ENCODE data around the gene GSTM4. TPM values are rescaled to one million over a fixed set of nuclear protein-coding genes. Genes with fewer than 3 reads are reported as not detected.
A peak's percentile ranks its signal among the peaks of the same experiment; 100 is the strongest.

GSTM4 gene
- total and polyA plus RNA-seq, 2 donors (not counting 1 experiment from before 2014, with no cell fraction given): 28.6 to 56.5 TPM

- no peak overlapping the region for H3K4me2 ChIP-seq (replicated peaks; ENCODE audit: low read depth, low read length, poor library complexity, severe bottlenecking)
- no peak overlapping the region for H3K4me3 Mint-ChIP-seq
- no peak overlapping the region for H3K27ac Mint-ChIP-seq
- CTCF ChIA-PET: interaction anchor here (0.6 to 16.5 kb wide), 7 partner anchors 7 to 89 kb away, joined by 3 to 276 read pairs (median 4); partner anchors contain the start of genes GNAI3 and GPR61
- no peaks in the 10 kb centered on the region for H3K27me3 ChIP-seq (replicated peaks in 1 of 4; ENCODE audit: control extremely low read depth in 1 of 4, control insufficient read depth in 3 of 4, insufficient read depth in 4 of 4, low read length in 3 of 4)
- no peak overlapping the region for H3K9ac ChIP-seq (ENCODE audit: low read length)
- 96% methylated on average over 2 of the region's 5 CpGs for WGBS (ENCODE audit: insufficient coverage)
- DNase-seq (peak; percentile 4), ATAC-seq (ENCODE audit: low read depth) (no peak)
- H3K36me3 ChIP-seq (replicated peaks in 1 of 2; ENCODE audit: control extremely low read depth in 1 of 2, control insufficient read depth in 1 of 2, extremely low read depth in 1 of 2, insufficient read depth in 2 of 2, low read length in 1 of 2): peaks cover 0 to 34% of the 10 kb centered on the region in 2 experiments
- POLR2A ChIA-PET: no interaction called here
- no peak overlapping the region for H3K27ac ChIP-seq (ENCODE audit: low read length in 2 of 2)
- H3K9me3 ChIP-seq (ENCODE audit: control extremely low read depth in 1 of 3, control insufficient read depth in 2 of 3, insufficient read depth in 1 of 3, low read length in 2 of 3): no peaks in the 10 kb centered on the region
- H3K4me3 ChIP-seq (ENCODE audit: control extremely low read depth in 1 of 5, extremely low read depth in 1 of 5, insufficient read depth in 1 of 5, low read depth in 2 of 5, low read length in 4 of 5): no peak overlapping the region
- H4K20me1 ChIP-seq (ENCODE audit: control insufficient read depth, insufficient read depth, low read length, poor library complexity, severe bottlenecking): no peaks in the 10 kb centered on the region
- no peaks in the 10 kb centered on the region for H3K79me2 ChIP-seq (ENCODE audit: control insufficient read depth, insufficient read depth, low read length)
- H2AFZ ChIP-seq (ENCODE audit: insufficient read depth, low read depth, low read length, poor library complexity, severe bottlenecking): no peak overlapping the region
- peaks cover 0 to 3% of the 10 kb centered on the region in 2 donors for H3K4me1 ChIP-seq (ENCODE audit: control insufficient read depth in 2 of 2, insufficient read depth in 2 of 2, low read length in 2 of 2)
- no peaks in the 10 kb centered on the region for H3K27me3 Mint-ChIP-seq
- H3K4me1 Mint-ChIP-seq: peaks cover 5% of the 10 kb centered on the region
- TF ChIP-seq EZH2 (IDR thresholded peaks at IDR 0.05; ENCODE audit: borderline replicate concordance, insufficient read depth, low read depth, low read length, poor library complexity, severe bottlenecking) (no peak), CTCF (IDR thresholded peaks at IDR 0.05) (no peak)
- H3K9me3 Mint-ChIP-seq (ENCODE audit: insufficient read depth): no peaks in the 10 kb centered on the region
- intact Hi-C loops (cut with micrococcal nuclease): no loop called here
These were observed 23.1 kb upstream of the GSTM4 start for GRCh38 chr1:109632671-109633346.

GRCh38 chr1:109634292-109634691 lies 21.6 kb upstream of the GSTM4 start:
- no peak for ATAC-seq (ENCODE audit: low read depth)
- ChIA-PET POLR2A (no interaction called here), CTCF (interaction anchor here (13.3 to 16.5 kb wide), 2 partner anchors 91 to 140 kb away, joined by 230 to 276 read pairs; partner anchors contain the start of gene GPR61)
- Mint-ChIP-seq H3K4me1 (peaks cover 5% of the 10 kb centered on the region), H3K27me3 (no peaks in the 10 kb centered on the region), H3K4me3 (no peak overlapping the region), H3K9me3 (ENCODE audit: insufficient read depth) (no peaks in the 10 kb centered on the region), H3K27ac (no peak overlapping the region)
- no peaks in the 10 kb centered on the region for H3K79me2 ChIP-seq (ENCODE audit: control insufficient read depth, insufficient read depth, low read length)
- H4K20me1 ChIP-seq (ENCODE audit: control insufficient read depth, insufficient read depth, low read length, poor library complexity, severe bottlenecking): no peaks in the 10 kb centered on the region
- H3K9me3 ChIP-seq (ENCODE audit: control extremely low read depth in 1 of 3, control insufficient read depth in 2 of 3, insufficient read depth in 1 of 3, low read length in 2 of 3): no peaks in the 10 kb centered on the region
- intact Hi-C loops (cut with micrococcal nuclease): no loop called here
- H2AFZ ChIP-seq (ENCODE audit: insufficient read depth, low read depth, low read length, poor library complexity, severe bottlenecking): no peak overlapping the region
- H3K27me3 ChIP-seq (replicated peaks in 1 of 4; ENCODE audit: control extremely low read depth in 1 of 4, control insufficient read depth in 3 of 4, insufficient read depth in 4 of 4, low read length in 3 of 4): no peaks in the 10 kb centered on the region
- H3K27ac ChIP-seq (ENCODE audit: low read length in 2 of 2): no peak overlapping the region
- no peak overlapping the region for H3K9ac ChIP-seq (ENCODE audit: low read length)
- no peak overlapping the region for H3K4me3 ChIP-seq (ENCODE audit: control extremely low read depth in 1 of 5, extremely low read depth in 1 of 5, insufficient read depth in 1 of 5, low read depth in 2 of 5, low read length in 4 of 5)
- no peak for TF ChIP-seq CTCF (IDR thresholded peaks at IDR 0.05)
- TF ChIP-seq EZH2 (IDR thresholded peaks at IDR 0.05; ENCODE audit: borderline replicate concordance, insufficient read depth, low read depth, low read length, poor library complexity, severe bottlenecking): no peak
- peak; percentile 1 for DNase-seq
- no peak overlapping the region for H3K4me2 ChIP-seq (replicated peaks; ENCODE audit: low read depth, low read length, poor library complexity, severe bottlenecking)
- WGBS (ENCODE audit: insufficient coverage): 67% methylated on average over 5 of the region's 6 CpGs
- peaks cover 0 to 3% of the 10 kb centered on the region in 2 donors for H3K4me1 ChIP-seq (ENCODE audit: control insufficient read depth in 2 of 2, insufficient read depth in 2 of 2, low read length in 2 of 2)
- peaks cover 0 to 19% of the 10 kb centered on the region in 2 experiments for H3K36me3 ChIP-seq (replicated peaks in 1 of 2; ENCODE audit: control extremely low read depth in 1 of 2, control insufficient read depth in 1 of 2, extremely low read depth in 1 of 2, insufficient read depth in 2 of 2, low read length in 1 of 2)

Measured in B cell (primary cell).